ENCODE results near the gene CAMK2G.
"Not testable (repeated sequence)": the region's sequence is repeated elsewhere in the genome, so short reads cannot be mapped to it uniquely, and the experiment has no call there.

Gene CAMK2G

DNA sequence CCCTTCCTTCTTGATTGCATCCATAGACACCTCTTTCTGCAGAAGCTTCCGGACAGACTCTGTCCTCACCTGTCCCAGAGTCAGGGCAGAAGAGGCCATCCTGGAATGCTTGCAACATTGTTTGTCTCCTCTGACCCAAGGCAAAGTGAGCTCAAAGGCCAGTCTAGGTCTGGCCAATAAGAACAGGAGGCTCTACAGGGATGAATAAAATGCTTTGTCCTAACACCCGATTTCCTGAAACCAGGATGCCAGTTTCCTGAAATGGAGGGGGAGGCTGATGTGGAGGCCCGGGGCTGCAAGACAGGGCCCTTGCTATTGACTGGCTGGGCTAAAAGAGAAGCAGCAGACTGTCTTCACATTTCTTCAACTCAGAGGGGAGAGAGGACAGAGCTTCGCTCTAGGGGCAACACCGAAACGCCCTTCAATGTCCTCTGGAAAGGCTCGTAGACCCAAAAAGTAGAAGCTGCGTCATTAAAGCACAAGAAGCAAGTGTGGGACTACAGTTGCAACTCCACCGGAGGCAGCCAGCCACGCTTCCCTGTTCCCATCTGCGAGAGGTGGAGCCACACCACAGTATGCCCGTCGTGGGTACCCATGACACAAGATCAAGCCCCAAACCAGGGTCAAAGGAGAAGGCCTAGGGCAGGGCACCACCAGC, 33.8 kb downstream of the CAMK2G start:
- no peak for DNase-seq (ENCODE audit: low read depth, low spot score)

GRCh38 chr10:73840056-73840402, 34.3 kb downstream of the CAMK2G start:
- DNase-seq (ENCODE audit: low read depth, low spot score): no peak

DNA sequence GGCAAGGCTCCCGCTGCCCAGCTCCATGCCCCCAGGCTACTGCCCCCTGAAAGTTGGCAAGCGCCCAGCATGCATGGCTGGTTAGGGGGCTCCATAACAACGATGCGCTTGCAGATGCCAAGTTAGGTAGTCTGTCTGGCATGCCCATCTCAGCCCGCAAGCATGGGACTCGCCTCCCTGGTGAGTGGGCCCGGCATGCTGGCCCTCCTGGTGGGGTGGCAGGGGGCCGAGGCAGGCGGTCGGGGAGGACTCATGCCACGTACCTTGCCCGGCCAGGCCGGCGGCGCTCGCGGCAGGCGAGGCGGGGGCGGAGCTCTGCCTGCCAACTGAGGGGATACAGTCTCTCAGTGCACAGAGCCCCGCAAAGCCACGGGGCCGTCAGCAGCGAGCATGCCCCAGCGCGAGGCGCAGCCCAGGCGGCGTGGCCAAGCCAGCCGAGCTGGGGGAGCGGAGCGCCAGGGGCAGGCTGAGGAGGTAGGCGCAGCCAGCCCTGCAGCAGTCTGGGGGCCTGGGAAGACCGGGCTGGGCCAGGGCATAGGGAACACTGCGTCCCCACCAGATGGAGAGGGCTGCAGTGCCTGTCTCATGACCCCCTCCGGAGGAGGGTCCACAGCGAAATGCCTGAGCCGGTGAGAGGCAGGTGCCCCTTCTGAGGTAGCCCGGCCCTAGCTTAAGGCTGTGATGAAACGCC, 34.9 kb downstream of the CAMK2G start:
- DNase-seq (ENCODE audit: low read depth, low spot score): no peak

- no peak for DNase-seq (ENCODE audit: low read depth, low spot score)
These were observed 35.5 kb downstream of the CAMK2G start for GRCh38 chr10:73838827-73839226.

DNA sequence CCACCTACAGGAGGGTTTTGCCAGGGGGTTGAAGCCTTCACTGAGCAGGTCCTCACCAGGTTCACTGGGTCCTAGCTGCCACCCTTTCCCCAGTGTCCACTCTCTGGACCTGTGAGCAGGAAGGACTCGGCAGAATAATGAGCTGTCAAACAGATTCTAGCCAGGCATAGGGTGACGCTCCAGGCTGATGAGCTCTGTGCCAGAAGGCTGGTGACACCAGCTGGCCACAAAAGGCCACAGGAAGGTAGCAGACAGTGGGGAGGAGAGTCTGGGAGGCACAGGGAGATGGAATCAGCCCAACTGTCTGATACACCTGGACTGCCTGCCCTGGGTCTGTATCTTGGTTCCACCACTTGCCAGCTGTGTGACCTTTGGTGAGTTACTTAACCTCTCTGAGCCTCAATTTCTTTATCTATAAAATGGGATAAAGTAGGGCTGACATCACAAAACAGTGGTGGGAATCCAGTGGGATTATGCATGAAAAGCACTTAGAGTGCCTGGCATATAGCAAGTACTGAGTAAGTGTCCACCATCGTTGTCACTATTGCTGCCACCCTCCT, 36.3 kb downstream of the CAMK2G start:
- DNase-seq (ENCODE audit: low read depth, low spot score): no peak

- no peak for DNase-seq (ENCODE audit: low read depth, low spot score)
These were observed 37.3 kb downstream of the CAMK2G start for GRCh38 chr10:73837072-73837471.

- no peak for DNase-seq (ENCODE audit: low read depth, low spot score)
These were observed 37.9 kb downstream of the CAMK2G start for GRCh38 chr10:73836427-73836980.

GRCh38 chr10:73829090-73829489, 45.3 kb downstream of the CAMK2G start:
- not testable (repeated sequence) for DNase-seq (ENCODE audit: low read depth, low spot score)

GRCh38 chr10:73828161-73828560, 46.2 kb downstream of the CAMK2G start:
- DNase-seq (ENCODE audit: low read depth, low spot score): no peak

GRCh38 chr10:73827346-73828089, 46.8 kb downstream of the CAMK2G start:
- no peak for DNase-seq (ENCODE audit: low read depth, low spot score)

- DNase-seq (ENCODE audit: low read depth, low spot score): no peak
These were observed 50.1 kb downstream of the CAMK2G start for GRCh38 chr10:73824146-73824725.

DNA sequence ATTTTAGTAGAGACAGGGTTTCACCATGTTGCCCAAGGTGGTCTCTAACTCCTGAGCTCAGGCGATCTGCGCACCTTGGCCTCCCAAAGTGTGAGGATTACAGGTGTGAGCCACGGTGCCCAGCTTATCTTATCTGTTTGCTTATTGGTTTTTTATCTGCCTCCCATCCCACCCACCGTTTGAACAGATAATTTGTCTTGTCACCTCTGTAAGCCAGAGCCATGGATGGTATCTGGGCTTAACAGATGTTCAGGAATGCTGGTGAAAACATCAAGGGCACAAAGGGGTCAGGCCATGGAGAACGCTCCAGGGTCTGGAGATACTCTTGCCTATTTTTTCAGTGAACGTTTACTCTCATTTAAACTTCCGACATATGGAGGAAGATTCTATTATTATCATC, 51.0 kb downstream of the CAMK2G start:
- DNase-seq (ENCODE audit: low read depth, low spot score): no peak

GRCh38 chr10:73819513-73820093, 54.8 kb downstream of the CAMK2G start:
- no peak for DNase-seq (ENCODE audit: low read depth, low spot score)

- DNase-seq (ENCODE audit: low read depth, low spot score): no peak
These were observed 55.3 kb downstream of the CAMK2G start for GRCh38 chr10:73819081-73819480.

DNA sequence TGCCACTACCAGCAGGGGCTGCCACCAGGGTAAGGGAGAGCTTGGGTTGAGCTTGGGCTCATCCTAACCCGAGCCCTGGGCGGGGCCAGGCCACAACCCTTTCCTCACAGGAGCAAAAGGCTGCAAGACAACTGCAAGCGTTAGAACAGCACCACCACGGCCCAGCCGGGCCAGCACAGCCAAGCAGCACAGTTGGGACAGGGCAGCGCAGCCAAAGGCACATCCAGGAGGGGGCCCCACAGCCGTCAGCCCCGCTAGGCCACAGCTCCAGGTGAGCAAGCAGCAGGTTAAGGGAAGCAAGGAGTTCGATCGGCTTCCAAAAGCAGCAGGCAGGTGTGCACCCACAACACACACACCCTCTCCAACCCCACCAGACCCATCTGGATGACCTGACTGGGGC, 56.0 kb downstream of the CAMK2G start:
- DNase-seq (ENCODE audit: low read depth, low spot score): no peak

DNA sequence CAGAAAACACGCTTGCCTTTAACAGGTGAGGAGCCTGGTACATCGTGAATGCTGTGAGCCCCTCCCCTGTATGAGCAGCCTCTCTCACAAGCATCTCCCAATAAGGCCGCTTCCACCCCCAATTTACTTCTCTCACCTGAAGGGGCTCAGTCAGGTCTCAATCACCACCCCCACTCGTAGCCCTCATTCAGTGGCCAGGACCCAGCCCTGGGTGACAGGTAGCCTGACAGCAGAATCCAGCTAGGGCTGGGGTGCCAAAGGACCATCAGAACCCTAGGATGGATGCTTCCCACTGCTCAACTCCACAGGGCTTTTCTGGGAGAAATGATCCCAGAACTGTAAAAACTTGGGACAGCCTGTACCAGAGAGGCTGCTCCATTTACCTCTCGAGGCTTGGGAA, 56.5 kb downstream of the CAMK2G start:
- no peak for DNase-seq (ENCODE audit: low read depth, low spot score)

GRCh38 chr10:73816917-73817729, 57.2 kb downstream of the CAMK2G start:
- no peak for DNase-seq (ENCODE audit: low read depth, low spot score)

DNA sequence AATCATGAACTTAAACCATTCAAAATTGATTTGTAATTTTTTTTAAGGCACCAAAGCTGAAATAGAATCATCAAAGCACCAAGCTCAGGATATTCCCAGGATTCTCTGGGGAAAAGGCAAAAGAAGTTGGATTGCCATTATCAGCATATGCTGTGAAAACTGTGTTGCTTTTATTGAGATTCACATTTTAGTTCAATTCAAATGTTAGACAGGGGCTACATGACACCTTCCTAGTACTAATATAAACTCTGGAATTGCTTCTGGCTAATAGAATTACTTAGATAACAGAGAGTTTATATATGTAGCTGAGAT, 58.7 kb downstream of the CAMK2G start:
- no peak for DNase-seq (ENCODE audit: low read depth, low spot score)

GRCh38 chr10:73814896-73815718, 59.2 kb downstream of the CAMK2G start:
- no peak for DNase-seq (ENCODE audit: low read depth, low spot score)
